K562 (cell line): Measurements from ENCODE around the gene NCAM2. TPM values are rescaled to one million over a fixed set of nuclear protein-coding genes. Genes with fewer than 3 reads are reported as not detected.

Source experiments
- ATF7 ChIP-seq: fragments of 450-650 bp; IDR thresholded peaks from 2 replicates; pipeline ENCODE4 v1.7.1; 2014; ENCODE audit warnings: mild to moderate bottlenecking, moderate library complexity
- CBFA2T3 ChIP-seq: fragments of 450-650 bp; IDR thresholded peaks from 2 replicates; pipeline ENCODE4 v1.6.1; 2017
- CCNT2 ChIP-seq: IDR thresholded peaks from 2 replicates; pipeline ENCODE4 v1.6.1; 2011; ENCODE audit warnings: borderline replicate concordance, low read depth, mild to moderate bottlenecking, moderate library complexity, mixed read lengths, low read length; ENCODE audit not compliant: insufficient read length; ENCODE audit errors: extremely low read depth
- CEBPB ChIP-seq: fragments of 450-650 bp; IDR thresholded peaks from 2 replicates; pipeline ENCODE4 v1.6.1; 2016; ENCODE audit warnings: missing genetic modification characterization, missing compliant biosample characterization
- CUX1 ChIP-seq: fragments of 200-800 bp; sonication (Bioruptor generic); IDR thresholded peaks from 2 replicates; pipeline ENCODE4 v1.6.1; 2016; ENCODE audit warnings: missing genetic modification characterization, missing compliant biosample characterization
- DPF2 ChIP-seq: fragments of 450-650 bp; IDR thresholded peaks from 2 replicates; pipeline ENCODE4 v1.6.1; 2016
- ELF1 ChIP-seq: fragments of 200-800 bp; sonication (Bioruptor generic); IDR thresholded peaks from 2 replicates; pipeline ENCODE4 v1.6.1; 2016; ENCODE audit warnings: missing genetic modification characterization, missing compliant biosample characterization
- EWSR1 ChIP-seq: fragments of 450-650 bp; IDR thresholded peaks from 2 replicates; pipeline ENCODE4 v1.6.1; 2018; ENCODE audit warnings: borderline replicate concordance, mild to moderate bottlenecking, low read depth, moderate library complexity; ENCODE audit not compliant: partially characterized antibody
- FOS ChIP-seq: IDR thresholded peaks from 3 replicates; pipeline ENCODE4 v1.6.1; 2011; ENCODE audit not compliant: insufficient read length; ENCODE audit errors: extremely low read depth
- GTF2E2 ChIP-seq: fragments of 200-800 bp; sonication (Bioruptor generic); IDR thresholded peaks from 2 replicates; pipeline ENCODE4 v1.6.1; 2016; ENCODE audit warnings: missing genetic modification characterization, missing compliant biosample characterization
- HDAC8 ChIP-seq: fragments of 450-650 bp; IDR thresholded peaks from 2 replicates; pipeline ENCODE4 v1.6.1; 2016; ENCODE audit warnings: mild to moderate bottlenecking, missing genetic modification characterization, moderate library complexity, missing compliant biosample characterization
- NFIC ChIP-seq: fragments of 450-650 bp; IDR thresholded peaks from 2 replicates; pipeline ENCODE4 v1.6.1; 2017; ENCODE audit warnings: mild to moderate bottlenecking, inconsistent platforms
- PRPF4 ChIP-seq: fragments of 200-400 bp; formaldehyde crosslinking; IDR thresholded peaks from one replicate; pipeline ENCODE4 v1.6.1; 2017; ENCODE audit warnings: low read length, low read depth, mild to moderate bottlenecking; ENCODE audit not compliant: insufficient read depth, poor library complexity, severe bottlenecking
- SMARCA4 ChIP-seq: fragments of 450-650 bp; IDR thresholded peaks from 2 replicates; pipeline ENCODE4 v1.6.1; 2016
- SRSF7 ChIP-seq: fragments of 200-400 bp; formaldehyde crosslinking; optimal IDR thresholded peaks from 2 replicates; pipeline ENCODE3; 2017; ENCODE audit warnings: mild to moderate bottlenecking, low read depth, low read length
- STAG1 ChIP-seq: sonication (generic); formaldehyde crosslinking; IDR thresholded peaks from 2 replicates; pipeline ENCODE4 v1.5.0; 2020; ENCODE audit warnings: missing genetic modification reagents, borderline replicate concordance
- STAT5A ChIP-seq: IDR thresholded peaks from 2 replicates; pipeline ENCODE4 v1.6.1; 2012; ENCODE audit warnings: low read length, inconsistent platforms, borderline replicate concordance
- TRIM28 ChIP-seq: fragments of 450-650 bp; IDR thresholded peaks from 2 replicates; pipeline ENCODE4 v1.6.1; 2017
- ZMIZ1 ChIP-seq, 2 experiments: fragments of 150-350 bp in 1 of 2; IDR thresholded peaks; 2 replicates each; pipeline ENCODE4 v1.6.1; 2012 to 2016; ENCODE audit warnings: low read depth in 2 of 2, low read length in 2 of 2, mild to moderate bottlenecking in 1 of 2, moderate library complexity in 1 of 2
- ZNF316 ChIP-seq: fragments of 450-650 bp; IDR thresholded peaks from 2 replicates; pipeline ENCODE4 v1.6.1; 2016
- ZNF699 ChIP-seq: fragments of 250-450 bp; sonication (Bioruptor Pico); IDR thresholded peaks from 2 replicates; pipeline ENCODE4 v1.8.0; 2021; ENCODE audit warnings: mild to moderate bottlenecking, moderate library complexity; ENCODE audit not compliant: insufficient replicate concordance
- ZNF76 ChIP-seq: fragments of 250-450 bp; sonication (Bioruptor Pico); IDR thresholded peaks from 2 replicates; pipeline ENCODE4 v1.4.0; 2020; ENCODE audit warnings: mild to moderate bottlenecking, moderate library complexity, borderline replicate concordance
- polyA plus RNA-seq, 8 experiments: library from polyadenylated mRNA; depleted of rRNA in 4 of 8; stranded (reverse) in 5 of 8; unstranded in 3 of 8; fragments of >200 nt; fragmentation: Nextera tagmentation in 2 of 8; fragmentation: Illumina TruSeq in 1 of 8; extraction: Ambion mirVana in 2 of 8; extraction: Trizol in 1 of 8; gene quantifications; 2 replicates each; pipeline versions ENCODE4 v1.2.1 to v1.2.3, GENCODE V29; 2011 to 2014; ENCODE audit warnings: inconsistent platforms in 1 of 8, missing spikeins in 1 of 8
- total RNA-seq, 7 experiments: library from RNA; depleted of rRNA in 6 of 7; stranded (reverse); fragments of >200 nt in 6 of 7; fragmentation: Illumina TruSeq in 2 of 7; extraction: Trizol in 2 of 7; gene quantifications; 2 replicates each; pipeline versions ENCODE4 v1.2.1 to v1.2.3, GENCODE V29; 2011 to 2021; ENCODE audit warnings: low replicate concordance in 1 of 7

Gene NCAM2
- total and polyA plus RNA-seq, 9 of the 15 experiments (the other 6 are each of a cell fraction or from before 2014, with no cell fraction given), result 14.0 to 58.2 (median 27.8) TPM

GRCh38 chr21:21332492-21332891 is 334.3 kb downstream of the NCAM2 start (continued):
- no peak for TF ChIP-seq ZNF699 (CRISPR knock-in tag)
- no peak for TF ChIP-seq CCNT2
- TF ChIP-seq CBFA2T3, result peak; percentile 90
- no peak for TF ChIP-seq ELF1
- TF ChIP-seq ZNF316, result no peak
- no peak for TF ChIP-seq CUX1
- TF ChIP-seq FOS, result no peak
- TF ChIP-seq EWSR1, result no peak
- TF ChIP-seq HDAC8 (tag), result no peak
- TF ChIP-seq SMARCA4, result 0 out of 2 replicates have a peak, but pooled peaks have one; percentile 21
- peak; percentile 24; the same call in 1 of the 2 replicates for TF ChIP-seq STAT5A
- TF ChIP-seq ATF7, result no peak
- peak; percentile 65; the same call in 1 of the 2 replicates for TF ChIP-seq DPF2
- TF ChIP-seq ZMIZ1 (IDR thresholded peaks at IDR 0.05; ENCODE audit: low read depth in 2 of 2, low read length in 2 of 2), result no peak
- no peak for TF ChIP-seq GTF2E2 (tag)
- TF ChIP-seq CEBPB, result no peak
- TF ChIP-seq SRSF7, result no peak
- TF ChIP-seq STAG1 (CRISPR knock-in tag), result no peak
- peak; percentile 30; the same call in 1 of the 2 replicates for TF ChIP-seq NFIC
- TF ChIP-seq ZNF76 (CRISPR knock-in tag), result no peak
- no peak for TF ChIP-seq PRPF4
- TF ChIP-seq TRIM28, result no peak
